Measurements from ENCODE around the gene MARCHF4.

DNA sequence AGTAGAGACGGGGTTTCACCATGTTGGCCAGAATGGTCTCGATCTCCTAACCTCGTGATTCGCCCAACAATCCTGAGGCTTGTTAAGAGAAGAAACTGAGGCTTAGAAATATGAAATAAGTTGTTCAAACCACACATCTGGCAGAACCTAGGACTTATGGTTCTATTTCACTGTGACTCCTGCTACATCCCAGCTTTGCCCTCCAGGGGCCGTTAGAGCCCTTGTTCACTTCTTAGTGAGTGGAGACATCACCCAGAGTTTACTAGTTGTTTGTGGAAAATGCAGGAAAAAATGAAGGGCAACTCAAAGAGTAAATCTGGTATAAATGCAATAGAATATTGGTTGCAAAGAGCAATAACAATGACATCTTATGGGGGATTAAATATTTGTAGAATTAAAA, 43.9 kb downstream of the MARCHF4 start:
- TF ChIP-seq, protein P1, sequence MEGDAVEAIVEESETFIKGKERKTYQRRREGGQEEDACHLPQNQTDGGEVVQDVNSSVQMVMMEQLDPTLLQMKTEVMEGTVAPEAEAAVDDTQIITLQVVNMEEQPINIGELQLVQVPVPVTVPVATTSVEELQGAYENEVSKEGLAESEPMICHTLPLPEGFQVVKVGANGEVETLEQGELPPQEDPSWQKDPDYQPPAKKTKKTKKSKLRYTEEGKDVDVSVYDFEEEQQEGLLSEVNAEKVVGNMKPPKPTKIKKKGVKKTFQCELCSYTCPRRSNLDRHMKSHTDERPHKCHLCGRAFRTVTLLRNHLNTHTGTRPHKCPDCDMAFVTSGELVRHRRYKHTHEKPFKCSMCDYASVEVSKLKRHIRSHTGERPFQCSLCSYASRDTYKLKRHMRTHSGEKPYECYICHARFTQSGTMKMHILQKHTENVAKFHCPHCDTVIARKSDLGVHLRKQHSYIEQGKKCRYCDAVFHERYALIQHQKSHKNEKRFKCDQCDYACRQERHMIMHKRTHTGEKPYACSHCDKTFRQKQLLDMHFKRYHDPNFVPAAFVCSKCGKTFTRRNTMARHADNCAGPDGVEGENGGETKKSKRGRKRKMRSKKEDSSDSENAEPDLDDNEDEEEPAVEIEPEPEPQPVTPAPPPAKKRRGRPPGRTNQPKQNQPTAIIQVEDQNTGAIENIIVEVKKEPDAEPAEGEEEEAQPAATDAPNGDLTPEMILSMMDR (IDR thresholded peaks at IDR 0.05; ENCODE audit: low read length), result no peak
- no peak for TF ChIP-seq EZH2 (IDR thresholded peaks at IDR 0.05; ENCODE audit: borderline replicate concordance, low read length)
